Keratinocyte (primary cell): ENCODE data around the gene FAU.

Source experiments
- EZH2 ChIP-seq: IDR thresholded peaks from one replicate; pipeline ENCODE4 v1.6.1; 2012; ENCODE audit warnings: inconsistent platforms, mild to moderate bottlenecking, low read length, moderate library complexity
- TF ChIP-seq, protein P1 (sequence below), 3 experiments: IDR thresholded peaks in 1 of 3; conservative IDR thresholded peaks in 1 of 3; optimal IDR thresholded peaks in 1 of 3; 2 replicates in 2 of 3; 3 replicates in 1 of 3; pipeline versions ENCODE3 to v1.5.1; 2011; ENCODE audit warnings: low read length in 3 of 3, mild to moderate bottlenecking in 3 of 3, moderate library complexity in 2 of 3, control low read depth in 1 of 3, inconsistent platforms in 1 of 3; ENCODE audit not compliant: insufficient read depth in 2 of 3; ENCODE audit errors: extremely low read depth in 1 of 3

DNA sequence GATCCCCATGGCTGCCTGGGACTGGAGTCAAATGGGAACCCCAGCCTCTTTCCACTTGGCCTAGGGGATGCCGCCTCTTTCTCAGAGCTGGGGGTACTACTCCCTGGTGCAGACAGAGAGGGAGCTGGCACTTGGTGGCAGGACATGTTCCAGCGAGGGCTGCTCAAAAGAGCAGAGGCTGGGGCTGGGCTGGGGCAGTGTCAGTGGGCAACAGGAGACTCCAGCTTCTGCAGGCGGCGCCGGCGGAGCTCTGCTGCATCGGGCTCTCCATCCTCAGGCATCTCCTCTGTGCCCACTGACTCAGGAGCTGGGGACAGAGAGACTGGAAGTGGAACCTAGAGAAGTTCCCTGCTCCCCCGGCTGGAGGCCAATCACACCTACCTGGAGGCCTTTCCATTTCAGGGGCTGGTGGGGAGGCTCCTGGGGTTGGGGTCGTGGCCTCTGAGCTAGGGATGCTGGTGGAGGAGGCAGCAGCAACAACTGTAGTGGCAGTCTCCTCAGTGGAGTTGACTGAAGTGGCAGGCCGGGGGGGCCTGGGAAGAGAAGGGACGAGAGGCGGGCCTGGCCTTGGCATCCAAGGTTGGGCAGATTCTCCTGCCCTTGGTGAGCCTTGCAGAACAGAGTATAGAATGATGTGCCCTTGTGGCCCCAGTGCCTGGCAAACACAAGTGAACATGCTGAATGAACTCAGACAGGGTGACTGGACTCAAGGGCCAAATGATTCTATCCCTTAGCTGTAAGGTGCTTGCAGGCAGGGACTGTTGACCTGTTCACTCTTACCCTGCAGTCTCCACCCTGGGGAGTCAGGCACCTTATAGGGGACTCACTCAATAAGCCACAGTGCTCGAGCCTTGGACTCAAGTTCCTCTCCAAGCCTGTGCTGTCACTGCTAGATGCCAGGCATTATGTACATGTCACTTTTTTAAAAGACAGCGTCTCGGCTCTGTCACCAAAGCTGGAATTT lies 6.5 kb upstream of the FAU start:
- TF ChIP-seq, protein P1, sequence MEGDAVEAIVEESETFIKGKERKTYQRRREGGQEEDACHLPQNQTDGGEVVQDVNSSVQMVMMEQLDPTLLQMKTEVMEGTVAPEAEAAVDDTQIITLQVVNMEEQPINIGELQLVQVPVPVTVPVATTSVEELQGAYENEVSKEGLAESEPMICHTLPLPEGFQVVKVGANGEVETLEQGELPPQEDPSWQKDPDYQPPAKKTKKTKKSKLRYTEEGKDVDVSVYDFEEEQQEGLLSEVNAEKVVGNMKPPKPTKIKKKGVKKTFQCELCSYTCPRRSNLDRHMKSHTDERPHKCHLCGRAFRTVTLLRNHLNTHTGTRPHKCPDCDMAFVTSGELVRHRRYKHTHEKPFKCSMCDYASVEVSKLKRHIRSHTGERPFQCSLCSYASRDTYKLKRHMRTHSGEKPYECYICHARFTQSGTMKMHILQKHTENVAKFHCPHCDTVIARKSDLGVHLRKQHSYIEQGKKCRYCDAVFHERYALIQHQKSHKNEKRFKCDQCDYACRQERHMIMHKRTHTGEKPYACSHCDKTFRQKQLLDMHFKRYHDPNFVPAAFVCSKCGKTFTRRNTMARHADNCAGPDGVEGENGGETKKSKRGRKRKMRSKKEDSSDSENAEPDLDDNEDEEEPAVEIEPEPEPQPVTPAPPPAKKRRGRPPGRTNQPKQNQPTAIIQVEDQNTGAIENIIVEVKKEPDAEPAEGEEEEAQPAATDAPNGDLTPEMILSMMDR (optimal IDR thresholded peaks at IDR 0.05 in 1 of 3, IDR thresholded peaks at IDR 0.05 in 1 of 3, conservative IDR thresholded peaks at IDR 0.05 in 1 of 3; ENCODE audit: extremely low read depth in 1 of 3, insufficient read depth in 2 of 3, low read length in 3 of 3): no peak
- no peak for TF ChIP-seq EZH2
